ENCODE results near the gene CD247. TPM values are rescaled to one million over a fixed set of nuclear protein-coding genes. Genes with fewer than 3 reads are reported as not detected.

The CD247 gene
- total RNA-seq, 1 experiment from 2014 or later, result 1.4 TPM

GRCh38 chr1:167541610-167542009, 23.3 kb upstream of the CD247 start:
- ChIA-PET CTCF (no interaction called here), POLR2A (ENCODE audit: low non-redundant PET) (no interaction called here)
- H3K4me1 ChIP-seq (ENCODE audit: insufficient read depth, low read length, poor library complexity, severe bottlenecking), result peaks cover 10% of the 10 kb centered on the region
- H3K4me3 ChIP-seq (ENCODE audit: low read depth, low read length, poor library complexity, severe bottlenecking), result no peak overlapping the region
- intact Hi-C loops (cut with micrococcal nuclease; ENCODE audit: unreplicated experiment), result no loop called here
- no peak for DNase-seq (ENCODE audit: low spot score)
- no peak for TF ChIP-seq CTCF (conservative IDR thresholded peaks at IDR 0.05; ENCODE audit: low read depth, low read length)
- no peak for TF ChIP-seq EZH2 (IDR thresholded peaks at IDR 0.05; ENCODE audit: borderline replicate concordance, low read depth, low read length, poor library complexity, severe bottlenecking)
- H3K36me3 ChIP-seq (ENCODE audit: insufficient read depth, low read length, poor library complexity, severe bottlenecking), result no peaks in the 10 kb centered on the region
- H3K27me3 ChIP-seq (replicated peaks; ENCODE audit: insufficient read depth, low read depth, low read length, poor library complexity), result no peaks in the 10 kb centered on the region
- no peaks in the 10 kb centered on the region for H3K9me3 ChIP-seq (ENCODE audit: low read depth, low read length, poor library complexity, severe bottlenecking)
- no peak overlapping the region for H3K27ac ChIP-seq (ENCODE audit: low read depth, low read length, poor library complexity, severe bottlenecking)
- no TSS peak for BruUV-seq (replicated peaks)

- ChIA-PET POLR2A (ENCODE audit: low non-redundant PET) (interaction anchor here (0.6 kb wide), 1 partner anchor 647 kb away, joined by 3 read pairs; no protein-coding TSS in a partner anchor), CTCF (interaction anchor here (1.1 to 1.3 kb wide), 2 partner anchors 8 to 631 kb away, joined by 3 to 6 read pairs; no protein-coding TSS in a partner anchor)
- intact Hi-C loops (cut with micrococcal nuclease; ENCODE audit: unreplicated experiment), result no loop called here
- Histone ChIP-seq H3K27ac (ENCODE audit: low read depth, low read length, poor library complexity, severe bottlenecking) (no peak overlapping the region), H3K27me3 (replicated peaks; ENCODE audit: insufficient read depth, low read depth, low read length, poor library complexity) (no peaks in the 10 kb centered on the region), H3K4me3 (ENCODE audit: low read depth, low read length, poor library complexity, severe bottlenecking) (no peak overlapping the region), H3K9me3 (ENCODE audit: low read depth, low read length, poor library complexity, severe bottlenecking) (no peaks in the 10 kb centered on the region), H3K4me1 (ENCODE audit: insufficient read depth, low read length, poor library complexity, severe bottlenecking) (peaks cover 10% of the 10 kb centered on the region), H3K36me3 (ENCODE audit: insufficient read depth, low read length, poor library complexity, severe bottlenecking) (no peaks in the 10 kb centered on the region)
- DNase-seq (ENCODE audit: low spot score), result no peak
- BruUV-seq (replicated peaks), result no TSS peak
- no peak for TF ChIP-seq CTCF (conservative IDR thresholded peaks at IDR 0.05; ENCODE audit: low read depth, low read length)
- no peak for TF ChIP-seq EZH2 (IDR thresholded peaks at IDR 0.05; ENCODE audit: borderline replicate concordance, low read depth, low read length, poor library complexity, severe bottlenecking)
These were observed 22.7 kb upstream of the CD247 start for GRCh38 chr1:167541003-167541402.

- Histone ChIP-seq H3K36me3 (ENCODE audit: insufficient read depth, low read length, poor library complexity, severe bottlenecking) (no peaks in the 10 kb centered on the region), H3K9me3 (ENCODE audit: low read depth, low read length, poor library complexity, severe bottlenecking) (no peaks in the 10 kb centered on the region), H3K27me3 (replicated peaks; ENCODE audit: insufficient read depth, low read depth, low read length, poor library complexity) (no peaks in the 10 kb centered on the region), H3K4me1 (ENCODE audit: insufficient read depth, low read length, poor library complexity, severe bottlenecking) (peaks cover 10% of the 10 kb centered on the region), H3K27ac (ENCODE audit: low read depth, low read length, poor library complexity, severe bottlenecking) (no peak overlapping the region), H3K4me3 (ENCODE audit: low read depth, low read length, poor library complexity, severe bottlenecking) (no peak overlapping the region)
- ChIA-PET POLR2A (ENCODE audit: low non-redundant PET) (interaction anchor here (0.6 kb wide), 1 partner anchor 463 kb away, joined by 3 read pairs; no protein-coding TSS in a partner anchor), CTCF (no interaction called here)
- no peak for DNase-seq (ENCODE audit: low spot score)
- intact Hi-C loops (cut with micrococcal nuclease; ENCODE audit: unreplicated experiment), result loop anchor here (5.0 to 10.0 kb wide), 2 partner anchors 94 to 481 kb away; no protein-coding TSS in a partner anchor
- no TSS peak for BruUV-seq (replicated peaks)
- TF ChIP-seq EZH2 (IDR thresholded peaks at IDR 0.05; ENCODE audit: borderline replicate concordance, low read depth, low read length, poor library complexity, severe bottlenecking) (no peak), CTCF (conservative IDR thresholded peaks at IDR 0.05; ENCODE audit: low read depth, low read length) (no peak)
These were observed 20.3 kb upstream of the CD247 start for GRCh38 chr1:167538657-167539056.
